ENCODE measurements around the gene RAPGEF1.
A peak's percentile ranks its signal among the peaks of the same experiment; 100 is the strongest.

DNA sequence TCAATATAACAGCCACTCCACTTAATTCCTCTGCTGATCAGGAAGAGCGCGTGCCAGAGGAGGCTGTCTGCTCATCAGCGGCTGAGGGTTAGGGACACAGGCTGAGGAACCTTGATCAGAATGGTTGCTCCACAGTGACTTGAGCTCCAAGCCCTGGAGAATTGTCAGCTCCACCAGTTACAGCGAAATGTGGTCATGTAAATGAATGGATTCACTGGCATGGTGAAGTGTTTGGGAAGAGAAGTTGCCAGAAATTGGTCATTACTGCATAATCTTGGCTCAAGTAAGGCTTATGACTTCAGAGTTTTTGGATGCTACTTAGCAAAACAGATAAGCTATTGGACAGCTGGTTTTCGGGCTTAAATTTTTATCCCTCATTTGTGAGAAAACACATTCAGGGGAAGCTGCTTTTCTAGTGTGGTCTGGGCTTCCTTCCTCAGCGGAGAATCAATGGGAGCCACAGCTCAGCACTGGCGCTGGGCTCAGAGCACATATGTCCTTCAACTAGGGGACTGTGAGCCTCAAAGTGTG lies 129.6 kb downstream of the RAPGEF1 start:
- TF ChIP-seq, protein P1, sequence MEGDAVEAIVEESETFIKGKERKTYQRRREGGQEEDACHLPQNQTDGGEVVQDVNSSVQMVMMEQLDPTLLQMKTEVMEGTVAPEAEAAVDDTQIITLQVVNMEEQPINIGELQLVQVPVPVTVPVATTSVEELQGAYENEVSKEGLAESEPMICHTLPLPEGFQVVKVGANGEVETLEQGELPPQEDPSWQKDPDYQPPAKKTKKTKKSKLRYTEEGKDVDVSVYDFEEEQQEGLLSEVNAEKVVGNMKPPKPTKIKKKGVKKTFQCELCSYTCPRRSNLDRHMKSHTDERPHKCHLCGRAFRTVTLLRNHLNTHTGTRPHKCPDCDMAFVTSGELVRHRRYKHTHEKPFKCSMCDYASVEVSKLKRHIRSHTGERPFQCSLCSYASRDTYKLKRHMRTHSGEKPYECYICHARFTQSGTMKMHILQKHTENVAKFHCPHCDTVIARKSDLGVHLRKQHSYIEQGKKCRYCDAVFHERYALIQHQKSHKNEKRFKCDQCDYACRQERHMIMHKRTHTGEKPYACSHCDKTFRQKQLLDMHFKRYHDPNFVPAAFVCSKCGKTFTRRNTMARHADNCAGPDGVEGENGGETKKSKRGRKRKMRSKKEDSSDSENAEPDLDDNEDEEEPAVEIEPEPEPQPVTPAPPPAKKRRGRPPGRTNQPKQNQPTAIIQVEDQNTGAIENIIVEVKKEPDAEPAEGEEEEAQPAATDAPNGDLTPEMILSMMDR (IDR thresholded peaks at IDR 0.05): no peak
- TF ChIP-seq POLR2A (IDR thresholded peaks at IDR 0.05) (no peak), POLR2AphosphoS5 (IDR thresholded peaks at IDR 0.05) (peak in 3 of 4 donors; percentile 28 to 54 (median 40))

Data from sigmoid colon (tissue), 4 donors.